ENCODE measurements around the gene CAPN1. TPM values are rescaled to one million over a fixed set of nuclear protein-coding genes. Genes with fewer than 3 reads are reported as not detected.

CAPN1 gene
- total and polyA plus RNA-seq, 2 experiments from 2014 or later, result 133 to 202 TPM

- TF ChIP-seq EZH2 (IDR thresholded peaks at IDR 0.05; ENCODE audit: borderline replicate concordance) (no peak), EZH2phosphoT487 (IDR thresholded peaks at IDR 0.05; ENCODE audit: low read depth, severe bottlenecking, unreplicated experiment) (no peak)
- TF ChIP-seq, protein P1, sequence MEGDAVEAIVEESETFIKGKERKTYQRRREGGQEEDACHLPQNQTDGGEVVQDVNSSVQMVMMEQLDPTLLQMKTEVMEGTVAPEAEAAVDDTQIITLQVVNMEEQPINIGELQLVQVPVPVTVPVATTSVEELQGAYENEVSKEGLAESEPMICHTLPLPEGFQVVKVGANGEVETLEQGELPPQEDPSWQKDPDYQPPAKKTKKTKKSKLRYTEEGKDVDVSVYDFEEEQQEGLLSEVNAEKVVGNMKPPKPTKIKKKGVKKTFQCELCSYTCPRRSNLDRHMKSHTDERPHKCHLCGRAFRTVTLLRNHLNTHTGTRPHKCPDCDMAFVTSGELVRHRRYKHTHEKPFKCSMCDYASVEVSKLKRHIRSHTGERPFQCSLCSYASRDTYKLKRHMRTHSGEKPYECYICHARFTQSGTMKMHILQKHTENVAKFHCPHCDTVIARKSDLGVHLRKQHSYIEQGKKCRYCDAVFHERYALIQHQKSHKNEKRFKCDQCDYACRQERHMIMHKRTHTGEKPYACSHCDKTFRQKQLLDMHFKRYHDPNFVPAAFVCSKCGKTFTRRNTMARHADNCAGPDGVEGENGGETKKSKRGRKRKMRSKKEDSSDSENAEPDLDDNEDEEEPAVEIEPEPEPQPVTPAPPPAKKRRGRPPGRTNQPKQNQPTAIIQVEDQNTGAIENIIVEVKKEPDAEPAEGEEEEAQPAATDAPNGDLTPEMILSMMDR (IDR thresholded peaks at IDR 0.05; ENCODE audit: poor library complexity), result no peak
- Histone ChIP-seq H4K20me1 (ENCODE audit: insufficient read depth, poor library complexity, severe bottlenecking) (no peaks in the 10 kb centered on the region), H3K27ac (no peak overlapping the region), H3K36me3 (replicated peaks; ENCODE audit: insufficient read depth, low read depth) (no peaks in the 10 kb centered on the region), H2AFZ (no peak overlapping the region), H3K4me1 (ENCODE audit: insufficient read depth) (no peaks in the 10 kb centered on the region), H3K9me2 (replicated peaks; ENCODE audit: insufficient read depth) (no peaks in the 10 kb centered on the region), H3K79me2 (no peaks in the 10 kb centered on the region), H3K27me3 (no peaks in the 10 kb centered on the region), H3K9me3 (ENCODE audit: low read depth) (no peaks in the 10 kb centered on the region), H3K4me3 (no peak overlapping the region), H3K4me2 (no peak overlapping the region)
- 94% methylated on average over 3 of the region's 3 CpGs for WGBS (ENCODE audit: low lambda C conversion rate, missing lambda C conversion rate)
- DNase-seq (ENCODE audit: low spot score), result no peak
Observed at GRCh38 chr11:65167656-65168055, 14.1 kb upstream of the CAPN1 start.

GRCh38 chr11:65169164-65169641, 12.5 kb upstream of the CAPN1 start:
- DNase-seq (ENCODE audit: low spot score), result no peak
- whole genome bisulfite sequencing (ENCODE audit: low lambda C conversion rate, missing lambda C conversion rate), result 76% methylated on average over 11 of the region's 11 CpGs
- no peaks in the 10 kb centered on the region for H3K36me3 ChIP-seq (replicated peaks; ENCODE audit: insufficient read depth, low read depth)
- H3K9me2 ChIP-seq (replicated peaks; ENCODE audit: insufficient read depth), result no peaks in the 10 kb centered on the region
- H4K20me1 ChIP-seq (ENCODE audit: insufficient read depth, poor library complexity, severe bottlenecking), result no peaks in the 10 kb centered on the region
- H2AFZ ChIP-seq, result no peak overlapping the region
- no peaks in the 10 kb centered on the region for H3K27me3 ChIP-seq
- no peak for TF ChIP-seq EZH2phosphoT487 (IDR thresholded peaks at IDR 0.05; ENCODE audit: low read depth, severe bottlenecking, unreplicated experiment)
- TF ChIP-seq, protein P1 (IDR thresholded peaks at IDR 0.05; ENCODE audit: poor library complexity), result no peak
- no peak for TF ChIP-seq EZH2 (IDR thresholded peaks at IDR 0.05; ENCODE audit: borderline replicate concordance)
- H3K4me2 ChIP-seq, result no peak overlapping the region
- H3K4me3 ChIP-seq, result no peak overlapping the region
- H3K4me1 ChIP-seq (ENCODE audit: insufficient read depth), result no peaks in the 10 kb centered on the region
- no peaks in the 10 kb centered on the region for H3K79me2 ChIP-seq
- no peak overlapping the region for H3K27ac ChIP-seq
- no peaks in the 10 kb centered on the region for H3K9me3 ChIP-seq (ENCODE audit: low read depth)

GRCh38 chr11:65170058-65170534, 11.6 kb upstream of the CAPN1 start, which contains the start of gene SPDYC:
Gene SPDYC, plus strand, starts transcription at chr11:65170233. Its CDS starts 1,125 bp downstream, at chr11:65171358.
- H2AFZ ChIP-seq, result no peak within 1 kb of the TSS
- TF ChIP-seq, protein P1 (IDR thresholded peaks at IDR 0.05; ENCODE audit: poor library complexity), result no peak
- TF ChIP-seq EZH2 (IDR thresholded peaks at IDR 0.05; ENCODE audit: borderline replicate concordance) (no peak), EZH2phosphoT487 (IDR thresholded peaks at IDR 0.05; ENCODE audit: low read depth, severe bottlenecking, unreplicated experiment) (no peak)
- no peaks in the 10 kb centered on the region for H3K9me2 ChIP-seq (replicated peaks; ENCODE audit: insufficient read depth)
- H3K4me1 ChIP-seq (ENCODE audit: insufficient read depth), result no peaks in the 10 kb centered on the region
- no peaks in the 10 kb centered on the region for H3K9me3 ChIP-seq (ENCODE audit: low read depth)
- 90% methylated on average over 21 of the region's 21 CpGs for WGBS (ENCODE audit: low lambda C conversion rate, missing lambda C conversion rate)
- H3K79me2 ChIP-seq, result no peaks in the 10 kb centered on the region
- H3K4me2 ChIP-seq, result no peak within 1 kb of the TSS
- no peaks in the 10 kb centered on the region for H3K27me3 ChIP-seq
- H4K20me1 ChIP-seq (ENCODE audit: insufficient read depth, poor library complexity, severe bottlenecking), result no peaks in the 10 kb centered on the region
- no peak for DNase-seq (ENCODE audit: low spot score)
- H3K36me3 ChIP-seq (replicated peaks; ENCODE audit: insufficient read depth, low read depth), result no peaks in the 10 kb centered on the region
- no peak within 1 kb of the TSS for H3K27ac ChIP-seq
- no peak within 1 kb of the TSS for H3K4me3 ChIP-seq
